ENCODE measurements around the gene LRIG1.

The LRIG1 gene

GRCh38 chr3:66392512-66392911, 108.3 kb downstream of the LRIG1 start:
- H3K27me3 ChIP-seq (ENCODE audit: insufficient read depth, low read length, poor library complexity), result no peaks in the 10 kb centered on the region
- ATAC-seq (ENCODE audit: insufficient read depth, low read depth), result no peak
- no peaks in the 10 kb centered on the region for H3K79me2 ChIP-seq (ENCODE audit: insufficient read depth, low read length)
- no peaks in the 10 kb centered on the region for H3K9me3 ChIP-seq (ENCODE audit: insufficient read depth, low read length, severe bottlenecking)
- H4K20me1 ChIP-seq (ENCODE audit: insufficient read depth, low read length), result no peaks in the 10 kb centered on the region
- no peak for TF ChIP-seq CTCF (IDR thresholded peaks at IDR 0.05; ENCODE audit: borderline replicate concordance, extremely low read depth, low read length, poor library complexity, severe bottlenecking)
- no peak for TF ChIP-seq EZH2 (IDR thresholded peaks at IDR 0.05; ENCODE audit: borderline replicate concordance, low read depth, low read length, severe bottlenecking)
- no peak for DNase-seq
- H3K4me3 ChIP-seq (ENCODE audit: low read depth in 1 of 2, low read length in 2 of 2), result no peak overlapping the region
- no peak overlapping the region for H3K9ac ChIP-seq (ENCODE audit: low read depth, low read length)
- peak overlapping the region; percentile 59; the same call in 1 of the 2 replicates for H3K4me2 ChIP-seq (ENCODE audit: insufficient read depth, low read length)
- H2AFZ ChIP-seq (ENCODE audit: low read depth, low read length), result no peak overlapping the region
- peaks cover 29% of the 10 kb centered on the region for H3K36me3 ChIP-seq (ENCODE audit: insufficient read depth, low read length)
- H3K27ac ChIP-seq (ENCODE audit: low read length), result peak overlapping the region; percentile 72; the same call in 1 of the 2 replicates
- peaks cover 28% of the 10 kb centered on the region for H3K4me1 ChIP-seq (ENCODE audit: insufficient read depth, low read length)

GRCh38 chr3:66390013-66390412, 110.8 kb downstream of the LRIG1 start:
- no peaks in the 10 kb centered on the region for H3K27me3 ChIP-seq (ENCODE audit: insufficient read depth, low read length, poor library complexity)
- H3K4me2 ChIP-seq (ENCODE audit: insufficient read depth, low read length), result no peak overlapping the region
- ATAC-seq (ENCODE audit: insufficient read depth, low read depth), result no peak
- peaks cover under 1% of the 10 kb centered on the region for H3K9me3 ChIP-seq (ENCODE audit: insufficient read depth, low read length, severe bottlenecking)
- no peak for DNase-seq
- no peaks in the 10 kb centered on the region for H3K79me2 ChIP-seq (ENCODE audit: insufficient read depth, low read length)
- no peak overlapping the region for H2AFZ ChIP-seq (ENCODE audit: low read depth, low read length)
- no peak overlapping the region for H3K27ac ChIP-seq (ENCODE audit: low read length)
- TF ChIP-seq CTCF (IDR thresholded peaks at IDR 0.05; ENCODE audit: borderline replicate concordance, extremely low read depth, low read length, poor library complexity, severe bottlenecking) (no peak), EZH2 (IDR thresholded peaks at IDR 0.05; ENCODE audit: borderline replicate concordance, low read depth, low read length, severe bottlenecking) (no peak)
- H3K36me3 ChIP-seq (ENCODE audit: insufficient read depth, low read length), result peaks cover 33% of the 10 kb centered on the region
- H3K9ac ChIP-seq (ENCODE audit: low read depth, low read length), result no peak overlapping the region
- no peak overlapping the region for H3K4me3 ChIP-seq (ENCODE audit: low read depth in 1 of 2, low read length in 2 of 2)
- peaks cover 26% of the 10 kb centered on the region for H3K4me1 ChIP-seq (ENCODE audit: insufficient read depth, low read length)
- no peaks in the 10 kb centered on the region for H4K20me1 ChIP-seq (ENCODE audit: insufficient read depth, low read length)

GRCh38 chr3:66386925-66387650, 113.7 kb downstream of the LRIG1 start:
- no peak overlapping the region for H3K27ac ChIP-seq (ENCODE audit: low read length)
- H3K4me3 ChIP-seq (ENCODE audit: low read depth in 1 of 2, low read length in 2 of 2), result no peak overlapping the region
- no peaks in the 10 kb centered on the region for H3K27me3 ChIP-seq (ENCODE audit: insufficient read depth, low read length, poor library complexity)
- peaks cover 52% of the 10 kb centered on the region for H3K36me3 ChIP-seq (ENCODE audit: insufficient read depth, low read length)
- H3K4me2 ChIP-seq (ENCODE audit: insufficient read depth, low read length), result no peak overlapping the region
- ATAC-seq (ENCODE audit: insufficient read depth, low read depth) (no peak), DNase-seq (no peak)
- no peak overlapping the region for H3K9ac ChIP-seq (ENCODE audit: low read depth, low read length)
- H3K79me2 ChIP-seq (ENCODE audit: insufficient read depth, low read length), result no peaks in the 10 kb centered on the region
- no peak overlapping the region for H2AFZ ChIP-seq (ENCODE audit: low read depth, low read length)
- no peak for TF ChIP-seq CTCF (IDR thresholded peaks at IDR 0.05; ENCODE audit: borderline replicate concordance, extremely low read depth, low read length, poor library complexity, severe bottlenecking)
- H4K20me1 ChIP-seq (ENCODE audit: insufficient read depth, low read length), result peaks cover 2% of the 10 kb centered on the region; the same call in 1 of the 2 replicates
- no peaks in the 10 kb centered on the region for H3K4me1 ChIP-seq (ENCODE audit: insufficient read depth, low read length)
- peaks cover 1% of the 10 kb centered on the region for H3K9me3 ChIP-seq (ENCODE audit: insufficient read depth, low read length, severe bottlenecking)
